B cell (primary cell): Measurements from ENCODE around the gene SH3BP2. TPM values are rescaled to one million over a fixed set of nuclear protein-coding genes. Genes with fewer than 3 reads are reported as not detected.

Experiments
- ATAC-seq: fragments of 200-7000 bp; cut with Tn5 transposase; one replicate; pipeline ENCODE4 v1.10.0; 2021; ENCODE audit warnings: low read depth, mild to moderate bottlenecking, moderate number of reproducible peaks, moderate library complexity
- CTCF ChIA-PET: fragments of 350-600 bp; sonication (Branson Sonifier 250); formaldehyde crosslinking; loops from one replicate; lab custom pipeline; 2021; ENCODE audit warnings: antibody characterized with exemption, inconsistent platforms; lab: Charles Lee
- POLR2A ChIA-PET: fragments of 350-600 bp; sonication (Branson Sonifier 250); formaldehyde crosslinking; loops from one replicate; lab custom pipeline; 2021; ENCODE audit warnings: antibody characterized with exemption; lab: Charles Lee
- DNase-seq: peaks from one replicate; pipeline ENCODE4 v3.0.0; 2013
- H2AFZ ChIP-seq: 2 replicates; pipeline ENCODE4 v1.6.1; 2012; ENCODE audit warnings: mild to moderate bottlenecking, low read depth, low read length; ENCODE audit not compliant: insufficient read depth, poor library complexity, severe bottlenecking
- H3K27ac ChIP-seq, 2 donors: 1 replicate in 1 of 2; 2 replicates in 1 of 2; pipeline ENCODE4 v1.5.1; 2012 to 2013; ENCODE audit warnings: low read length in 2 of 2, mild to moderate bottlenecking in 2 of 2, moderate library complexity in 1 of 2
- H3K27me3 ChIP-seq, 4 experiments: fragments of 200-600 bp in 1 of 4; sonication (generic) in 1 of 4; replicated peaks in 1 of 4; 1 replicate in 2 of 4; 2 replicates in 2 of 4; pipeline versions ENCODE4 v1.6.1 to v1.7.0; 2013 to 2016; ENCODE audit warnings: low read length in 3 of 4, mild to moderate bottlenecking in 2 of 4, mixed read lengths in 1 of 4, moderate library complexity in 1 of 4; ENCODE audit not compliant: insufficient read depth in 4 of 4, control insufficient read depth in 3 of 4; ENCODE audit errors: control extremely low read depth in 1 of 4
- H3K36me3 ChIP-seq, 2 experiments: replicated peaks in 1 of 2; 1 replicate in 1 of 2; 2 replicates in 1 of 2; pipeline versions ENCODE4 v1.6.1 to v1.7.1; 2013; ENCODE audit warnings: low read length in 1 of 2; ENCODE audit not compliant: insufficient read depth in 2 of 2, control insufficient read depth in 1 of 2; ENCODE audit errors: control extremely low read depth in 1 of 2, extremely low read depth in 1 of 2
- H3K4me1 ChIP-seq, 2 donors: fragments of 200-600 bp in 1 of 2; sonication (generic) in 1 of 2; 1 replicate in 1 of 2; 2 replicates in 1 of 2; pipeline versions ENCODE4 v1.5.1 to v1.6.1; 2013 to 2017; ENCODE audit warnings: low read length in 2 of 2; ENCODE audit not compliant: control insufficient read depth in 2 of 2, insufficient read depth in 2 of 2
- H3K4me2 ChIP-seq: replicated peaks from 2 replicates; pipeline ENCODE3; 2012; ENCODE audit warnings: mild to moderate bottlenecking, low read depth, low read length; ENCODE audit not compliant: poor library complexity, severe bottlenecking
- H3K4me3 ChIP-seq, 5 experiments: fragments of 200-600 bp in 1 of 5; sonication (generic) in 1 of 5; 1 replicate in 3 of 5; 2 replicates in 2 of 5; pipeline versions ENCODE4 v1.5.1 to v1.7.0; 2011 to 2016; ENCODE audit warnings: low read length in 4 of 5, mild to moderate bottlenecking in 4 of 5, low read depth in 2 of 5, control low read depth in 1 of 5, moderate library complexity in 1 of 5; ENCODE audit not compliant: insufficient read depth in 1 of 5; ENCODE audit errors: control extremely low read depth in 1 of 5, extremely low read depth in 1 of 5
- H3K79me2 ChIP-seq: fragments of 200-600 bp; sonication (generic); one replicate; pipeline ENCODE4 v1.6.0; 2016; ENCODE audit warnings: low read length; ENCODE audit not compliant: control insufficient read depth, insufficient read depth
- H3K9ac ChIP-seq: fragments of 200-600 bp; sonication (generic); 2 replicates; pipeline ENCODE4 v1.6.1; 2017; ENCODE audit warnings: mild to moderate bottlenecking, low read length, moderate library complexity
- H3K9me3 ChIP-seq, 3 donors: one replicate each; pipeline versions ENCODE4 v1.6.1 to v1.7.1; 2013; ENCODE audit warnings: low read length in 2 of 3; ENCODE audit not compliant: control insufficient read depth in 2 of 3, insufficient read depth in 1 of 3; ENCODE audit errors: control extremely low read depth in 1 of 3
- H4K20me1 ChIP-seq: 2 replicates; pipeline ENCODE4 v1.6.0; 2012; ENCODE audit warnings: mild to moderate bottlenecking, low read length; ENCODE audit not compliant: insufficient read depth, control insufficient read depth, poor library complexity, severe bottlenecking
- H3K27ac Mint-ChIP-seq: one replicate; pipeline ENCODE4 v1.8.0; 2021; ENCODE audit warnings: mixed read lengths
- H3K27me3 Mint-ChIP-seq: one replicate; pipeline ENCODE4 v1.8.0; 2021; ENCODE audit warnings: mixed read lengths
- H3K4me1 Mint-ChIP-seq: one replicate; pipeline ENCODE4 v1.8.0; 2021; ENCODE audit warnings: mixed read lengths
- H3K4me3 Mint-ChIP-seq: one replicate; pipeline ENCODE4 v1.8.0; 2021; ENCODE audit warnings: mixed read lengths
- H3K9me3 Mint-ChIP-seq: one replicate; pipeline ENCODE4 v1.8.0; 2022; ENCODE audit warnings: mixed read lengths; ENCODE audit not compliant: insufficient read depth
- EZH2 ChIP-seq: IDR thresholded peaks from 2 replicates; pipeline ENCODE4 v1.6.1; 2012; ENCODE audit warnings: borderline replicate concordance, low read depth, mild to moderate bottlenecking, moderate library complexity, low read length; ENCODE audit not compliant: insufficient read depth, poor library complexity, severe bottlenecking
- WGBS: methylation state at CpG from one replicate; pipeline ENCODE4 v1.1.5; 2013; ENCODE audit warnings: missing lambda C conversion rate; ENCODE audit not compliant: insufficient coverage; 5-methylcytosine and 5-hydroxymethylcytosine counted together
- intact Hi-C: fragments of 100-400 bp; cut with micrococcal nuclease; formaldehyde crosslinking; loops from one replicate; pipeline ENCODE4 v1.10.0; 2022
- polyA plus RNA-seq: library from polyadenylated mRNA; depleted of rRNA; stranded (reverse); fragments of >200 nt; gene quantifications from 2 replicates; pipeline ENCODE4 v1.2.3, GENCODE V29; 2012
- total RNA-seq, 2 donors: library from RNA; stranded (reverse); fragments of 120-200 nt in 1 of 2; gene quantifications; 1 replicate in 1 of 2; 2 replicates in 1 of 2; pipeline versions ENCODE4 v1.2.3 to v1.2.4, GENCODE V29; 2013 to 2022
- TF ChIP-seq, protein P1 (sequence below): fragments of 200-600 bp; IDR thresholded peaks from one replicate; pipeline ENCODE4 v1.8.0; 2022; ENCODE audit warnings: antibody characterized with exemption, mild to moderate bottlenecking

Gene SH3BP2
- total and polyA plus RNA-seq, 2 donors (not counting 1 experiment from before 2014, with no cell fraction given), result 30.8 to 219 TPM

DNA sequence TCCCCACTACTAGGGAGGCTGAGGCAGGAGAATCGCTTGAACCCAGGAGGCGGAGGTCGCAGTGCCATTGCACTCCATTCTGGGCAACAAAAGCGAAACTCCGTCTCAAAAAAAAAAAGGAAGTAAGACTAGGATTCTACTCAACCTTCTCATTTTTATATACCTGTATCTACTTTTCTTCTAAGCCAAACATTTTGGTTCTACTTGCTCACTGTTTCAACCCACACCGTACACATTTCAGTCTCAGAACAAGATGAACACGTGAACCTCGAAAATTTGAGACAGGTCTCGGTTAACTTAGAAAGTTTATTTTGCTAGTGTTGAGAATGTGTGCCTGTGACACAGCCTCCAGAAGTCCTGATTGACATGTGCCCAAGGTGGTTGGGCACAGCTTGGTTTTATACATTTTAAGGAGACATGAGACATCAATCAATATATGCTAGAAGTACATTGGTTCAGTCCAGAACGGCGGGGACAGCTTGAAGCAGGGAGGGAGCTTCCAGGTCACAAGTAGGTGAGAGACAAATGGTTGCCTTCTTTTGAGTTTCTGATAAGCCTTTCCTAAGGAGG lies 54.5 kb downstream of the SH3BP2 start:
- peaks cover 21% of the 10 kb centered on the region for H4K20me1 ChIP-seq
- DNase-seq (peak; percentile 62), ATAC-seq (no peak)
- H3K4me3 Mint-ChIP-seq, result peak overlapping the region; percentile 65
- POLR2A ChIA-PET, result interaction anchor here (1.6 kb wide), 1 partner anchor 9 kb away, joined by 3 read pairs; no protein-coding TSS in a partner anchor
- no peaks in the 10 kb centered on the region for H3K27me3 ChIP-seq
- H3K4me3 ChIP-seq, result peak overlapping the region in 3 of 5 experiments; percentile 3 to 44 (median 15)
- H3K9ac ChIP-seq, result peak overlapping the region; percentile 29
- no peaks in the 10 kb centered on the region for H3K36me3 ChIP-seq
- peaks cover 87% of the 10 kb centered on the region for H3K79me2 ChIP-seq
- TF ChIP-seq, protein P1, sequence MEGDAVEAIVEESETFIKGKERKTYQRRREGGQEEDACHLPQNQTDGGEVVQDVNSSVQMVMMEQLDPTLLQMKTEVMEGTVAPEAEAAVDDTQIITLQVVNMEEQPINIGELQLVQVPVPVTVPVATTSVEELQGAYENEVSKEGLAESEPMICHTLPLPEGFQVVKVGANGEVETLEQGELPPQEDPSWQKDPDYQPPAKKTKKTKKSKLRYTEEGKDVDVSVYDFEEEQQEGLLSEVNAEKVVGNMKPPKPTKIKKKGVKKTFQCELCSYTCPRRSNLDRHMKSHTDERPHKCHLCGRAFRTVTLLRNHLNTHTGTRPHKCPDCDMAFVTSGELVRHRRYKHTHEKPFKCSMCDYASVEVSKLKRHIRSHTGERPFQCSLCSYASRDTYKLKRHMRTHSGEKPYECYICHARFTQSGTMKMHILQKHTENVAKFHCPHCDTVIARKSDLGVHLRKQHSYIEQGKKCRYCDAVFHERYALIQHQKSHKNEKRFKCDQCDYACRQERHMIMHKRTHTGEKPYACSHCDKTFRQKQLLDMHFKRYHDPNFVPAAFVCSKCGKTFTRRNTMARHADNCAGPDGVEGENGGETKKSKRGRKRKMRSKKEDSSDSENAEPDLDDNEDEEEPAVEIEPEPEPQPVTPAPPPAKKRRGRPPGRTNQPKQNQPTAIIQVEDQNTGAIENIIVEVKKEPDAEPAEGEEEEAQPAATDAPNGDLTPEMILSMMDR, result no peak
- no peak for TF ChIP-seq EZH2
- peaks cover 0 to 4% (median 0%) of the 10 kb centered on the region in 3 donors for H3K9me3 ChIP-seq
- peak overlapping the region; percentile 64 to 69 for H3K27ac ChIP-seq
- H3K27me3 Mint-ChIP-seq, result no peaks in the 10 kb centered on the region
- CTCF ChIA-PET, result interaction anchor here (1.1 to 1.3 kb wide), 3 partner anchors 10 to 151 kb away, joined by 3 to 5 read pairs (median 3); no protein-coding TSS in a partner anchor
- peak overlapping the region; percentile 90 for H3K4me2 ChIP-seq
- H3K4me1 Mint-ChIP-seq, result peaks cover 78% of the 10 kb centered on the region
- peak overlapping the region; percentile 85 for H3K27ac Mint-ChIP-seq
- intact Hi-C loops, result loop anchor here (5.0 to 10.0 kb wide), 3 partner anchors 150 to 363 kb away; no protein-coding TSS in a partner anchor
- no peak overlapping the region for H2AFZ ChIP-seq
- peaks cover 69 to 72% of the 10 kb centered on the region in 2 donors for H3K4me1 ChIP-seq
- WGBS, result 32% methylated on average over 6 of the region's 11 CpGs
- H3K9me3 Mint-ChIP-seq, result no peaks in the 10 kb centered on the region

DNA sequence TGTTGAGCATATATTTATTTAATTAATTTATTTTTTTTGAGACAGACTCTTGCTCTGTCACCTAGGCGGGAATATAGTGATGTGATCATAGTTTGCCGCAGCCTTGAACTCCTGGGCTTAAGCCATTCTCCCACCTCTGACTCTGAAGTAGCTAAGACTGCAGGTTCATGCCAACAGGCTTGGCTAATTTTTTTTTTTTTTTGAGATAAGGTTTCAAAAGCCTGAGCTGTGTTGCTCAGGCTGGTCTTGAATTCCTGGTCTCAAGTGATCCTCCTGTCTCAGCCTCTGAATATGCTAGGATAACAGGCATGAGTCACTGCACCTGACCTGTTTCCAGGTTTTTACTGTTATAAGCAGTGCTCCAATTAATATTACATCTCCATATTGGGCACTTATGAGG lies 55.6 kb downstream of the SH3BP2 start:
- no CpG with 5 or more reads among the region's 2 CpGs for WGBS
- Histone ChIP-seq H3K27me3 (no peaks in the 10 kb centered on the region), H3K79me2 (peaks cover 78% of the 10 kb centered on the region), H3K27ac (peak overlapping the region in 1 of 2 donors; percentile 69), H2AFZ (no peak overlapping the region), H3K36me3 (no peaks in the 10 kb centered on the region), H3K4me2 (peak overlapping the region; percentile 40), H3K9ac (no peak overlapping the region), H3K9me3 (peaks cover 0 to 4% (median 0%) of the 10 kb centered on the region in 3 donors), H4K20me1 (peaks cover 17% of the 10 kb centered on the region), H3K4me1 (peaks cover 71 to 73% of the 10 kb centered on the region in 2 donors), H3K4me3 (no peak overlapping the region)
- Mint-ChIP-seq H3K4me1 (peaks cover 75% of the 10 kb centered on the region), H3K27me3 (no peaks in the 10 kb centered on the region), H3K27ac (no peak overlapping the region), H3K4me3 (no peak overlapping the region), H3K9me3 (no peaks in the 10 kb centered on the region)
- POLR2A ChIA-PET, result interaction anchor here (1.6 kb wide), 1 partner anchor 10 kb away, joined by 3 read pairs; no protein-coding TSS in a partner anchor
- DNase-seq (no peak), ATAC-seq (no peak)
- intact Hi-C loops, result loop anchor here (5.0 to 10.0 kb wide), 3 partner anchors 151 to 364 kb away; no protein-coding TSS in a partner anchor
- CTCF ChIA-PET, result interaction anchor here (0.7 to 1.2 kb wide), 3 partner anchors 14 to 151 kb away, joined by 3 to 4 read pairs (median 3); no protein-coding TSS in a partner anchor
- TF ChIP-seq EZH2, result no peak
- TF ChIP-seq, protein P1, result no peak
